Uterus (tissue), 4 donors: Measurements from ENCODE around the gene SNX30. TPM values are rescaled to one million over a fixed set of nuclear protein-coding genes. Genes with fewer than 3 reads are reported as not detected.

ENCODE experiments used
- DNase-seq, 2 donors: peaks; one replicate each; pipeline ENCODE4 v3.0.0-alpha.2; 2019 to 2020
- H3K27ac ChIP-seq, 2 donors: fragments of 200-600 bp; sonication (generic); 1 replicate in 1 of 2; 2 replicates in 1 of 2; pipeline ENCODE4 v1.5.1; 2016 to 2018
- H3K27me3 ChIP-seq, 2 donors: fragments of 200-600 bp; sonication (generic); one replicate each; pipeline ENCODE4 v1.5.1; 2018 to 2019; ENCODE audit warnings: control low read depth in 1 of 2
- H3K36me3 ChIP-seq, 2 donors: fragments of 200-600 bp; sonication (generic); one replicate each; pipeline ENCODE4 v1.5.1; 2019; ENCODE audit warnings: control low read depth in 1 of 2
- H3K4me1 ChIP-seq, 2 donors: fragments of 200-600 bp; sonication (generic); one replicate each; pipeline ENCODE4 v1.5.1; 2018 to 2019; ENCODE audit warnings: control low read depth in 1 of 2
- H3K4me3 ChIP-seq, 2 donors: fragments of 200-600 bp; sonication (generic); 1 replicate in 1 of 2; 2 replicates in 1 of 2; pipeline ENCODE4 v1.5.1; 2018 to 2019; ENCODE audit warnings: mild to moderate bottlenecking in 1 of 2
- H3K9me3 ChIP-seq, 2 donors: fragments of 200-600 bp; sonication (generic); one replicate each; pipeline ENCODE4 v1.5.1; 2019; ENCODE audit warnings: control low read depth in 1 of 2
- POLR2A ChIP-seq, 2 donors: fragments of 450-650 bp; IDR thresholded peaks; one replicate each; pipeline ENCODE4 v1.6.1; 2016; ENCODE audit warnings: antibody characterized with exemption in 2 of 2, mild to moderate bottlenecking in 1 of 2, moderate library complexity in 1 of 2
- intact Hi-C: fragments of 100-400 bp; cut with DNase I; formaldehyde crosslinking; loops from one replicate; pipeline ENCODE4 v1.15.1; 2023; ENCODE audit warnings: low total_unique reads
- total RNA-seq, 4 donors: library from RNA; depleted of rRNA in 3 of 4; stranded (reverse); fragments of >200 nt in 3 of 4; gene quantifications; one replicate each; pipeline versions ENCODE4 v1.1.0 to v1.2.4, GENCODE V29; 2014 to 2023
- TF ChIP-seq, protein P1 (sequence below), 4 experiments: fragments of 200-600 bp in 2 of 4; fragments of 450-650 bp in 2 of 4; sonication (generic) in 2 of 4; IDR thresholded peaks; one replicate each; pipeline ENCODE4 v1.5.1; 2016 to 2019; ENCODE audit warnings: antibody characterized with exemption in 4 of 4, mild to moderate bottlenecking in 2 of 4, moderate library complexity in 1 of 4
- donor health status: DM: yes; HTN: yes; CAD: no.

The SNX30 gene
- total RNA-seq, 4 donors from 2014 or later, result 3.1 to 20.3 (median 11.6) TPM

GRCh38 chr9:112921549-112921948 lies 171.0 kb downstream of the SNX30 start:
- no peaks in the 10 kb centered on the region for H3K4me1 ChIP-seq
- TF ChIP-seq, protein P1, sequence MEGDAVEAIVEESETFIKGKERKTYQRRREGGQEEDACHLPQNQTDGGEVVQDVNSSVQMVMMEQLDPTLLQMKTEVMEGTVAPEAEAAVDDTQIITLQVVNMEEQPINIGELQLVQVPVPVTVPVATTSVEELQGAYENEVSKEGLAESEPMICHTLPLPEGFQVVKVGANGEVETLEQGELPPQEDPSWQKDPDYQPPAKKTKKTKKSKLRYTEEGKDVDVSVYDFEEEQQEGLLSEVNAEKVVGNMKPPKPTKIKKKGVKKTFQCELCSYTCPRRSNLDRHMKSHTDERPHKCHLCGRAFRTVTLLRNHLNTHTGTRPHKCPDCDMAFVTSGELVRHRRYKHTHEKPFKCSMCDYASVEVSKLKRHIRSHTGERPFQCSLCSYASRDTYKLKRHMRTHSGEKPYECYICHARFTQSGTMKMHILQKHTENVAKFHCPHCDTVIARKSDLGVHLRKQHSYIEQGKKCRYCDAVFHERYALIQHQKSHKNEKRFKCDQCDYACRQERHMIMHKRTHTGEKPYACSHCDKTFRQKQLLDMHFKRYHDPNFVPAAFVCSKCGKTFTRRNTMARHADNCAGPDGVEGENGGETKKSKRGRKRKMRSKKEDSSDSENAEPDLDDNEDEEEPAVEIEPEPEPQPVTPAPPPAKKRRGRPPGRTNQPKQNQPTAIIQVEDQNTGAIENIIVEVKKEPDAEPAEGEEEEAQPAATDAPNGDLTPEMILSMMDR (IDR thresholded peaks at IDR 0.05), result peak in 1 of 4 experiments; percentile 7
- TF ChIP-seq POLR2A (IDR thresholded peaks at IDR 0.05), result no peak
- intact Hi-C loops, result no loop called here
- no peak overlapping the region for H3K27ac ChIP-seq
- H3K36me3 ChIP-seq, result no peaks in the 10 kb centered on the region
- H3K4me3 ChIP-seq, result no peak overlapping the region
- H3K9me3 ChIP-seq, result no peaks in the 10 kb centered on the region
- no peaks in the 10 kb centered on the region for H3K27me3 ChIP-seq
- no peak for DNase-seq

Other genes with a start within 250 kb of the SNX30 start
- gene INIP, start 32.6 kb upstream of the SNX30 start, total RNA-seq, result 100 to 1,000 TPM in 1 of 4 donors, 10 to 100 TPM in 3; 15.2 to 215 (median 57.6) TPM
- gene SLC46A2, start 140.1 kb downstream of the SNX30 start, total RNA-seq, result not detected